ENCODE data around the gene PRRG3.

DNA sequence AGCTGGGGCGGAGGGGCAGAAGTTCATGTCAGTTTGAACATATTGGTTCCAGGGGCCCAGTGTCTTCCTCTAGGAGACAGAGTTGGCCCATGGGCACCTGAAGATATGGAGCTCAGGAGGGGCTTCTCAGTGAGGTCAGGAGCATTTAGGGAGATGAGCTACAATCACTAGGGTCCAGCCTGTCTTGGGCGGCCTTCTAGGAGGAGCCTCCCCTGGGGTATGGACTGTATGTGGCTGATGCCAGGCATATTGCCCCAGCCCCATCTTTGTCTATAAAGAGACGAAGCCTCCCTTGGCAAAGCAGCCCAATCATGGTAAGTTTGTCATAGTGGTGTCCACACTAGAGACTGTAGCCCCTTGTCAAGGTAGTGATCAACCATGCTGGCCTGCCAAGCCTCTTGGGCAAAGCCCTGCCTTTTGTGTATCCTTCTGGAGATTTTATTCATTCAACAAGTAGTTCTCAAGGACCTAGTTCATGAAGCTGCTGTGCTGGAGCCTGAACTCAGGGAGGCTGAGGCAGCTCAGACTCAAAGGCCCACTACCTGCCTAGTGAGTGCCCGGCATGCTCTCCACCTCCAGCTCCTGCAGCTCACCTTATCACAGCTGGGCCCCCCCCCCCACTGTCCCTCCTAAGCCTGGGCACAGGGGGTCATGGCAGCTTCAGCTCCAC is 33.9 kb downstream of the PRRG3 start:
- TF ChIP-seq POLR2AphosphoS5 (IDR thresholded peaks at IDR 0.05; ENCODE audit: insufficient read depth in 1 of 2, low read depth in 1 of 2), result no peak
- TF ChIP-seq, protein P1, sequence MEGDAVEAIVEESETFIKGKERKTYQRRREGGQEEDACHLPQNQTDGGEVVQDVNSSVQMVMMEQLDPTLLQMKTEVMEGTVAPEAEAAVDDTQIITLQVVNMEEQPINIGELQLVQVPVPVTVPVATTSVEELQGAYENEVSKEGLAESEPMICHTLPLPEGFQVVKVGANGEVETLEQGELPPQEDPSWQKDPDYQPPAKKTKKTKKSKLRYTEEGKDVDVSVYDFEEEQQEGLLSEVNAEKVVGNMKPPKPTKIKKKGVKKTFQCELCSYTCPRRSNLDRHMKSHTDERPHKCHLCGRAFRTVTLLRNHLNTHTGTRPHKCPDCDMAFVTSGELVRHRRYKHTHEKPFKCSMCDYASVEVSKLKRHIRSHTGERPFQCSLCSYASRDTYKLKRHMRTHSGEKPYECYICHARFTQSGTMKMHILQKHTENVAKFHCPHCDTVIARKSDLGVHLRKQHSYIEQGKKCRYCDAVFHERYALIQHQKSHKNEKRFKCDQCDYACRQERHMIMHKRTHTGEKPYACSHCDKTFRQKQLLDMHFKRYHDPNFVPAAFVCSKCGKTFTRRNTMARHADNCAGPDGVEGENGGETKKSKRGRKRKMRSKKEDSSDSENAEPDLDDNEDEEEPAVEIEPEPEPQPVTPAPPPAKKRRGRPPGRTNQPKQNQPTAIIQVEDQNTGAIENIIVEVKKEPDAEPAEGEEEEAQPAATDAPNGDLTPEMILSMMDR (IDR thresholded peaks at IDR 0.05), result no peak
